Common myeloid progenitor, CD34-positive (primary cell): ENCODE measurements around the gene GCN1.
"Not testable (repeated sequence)": the region's sequence is repeated elsewhere in the genome, so short reads cannot be mapped to it uniquely, and the experiment has no call there.

Experiments used
- CTCF ChIA-PET: fragments of 350-600 bp; sonication (Branson Sonifier 250); formaldehyde crosslinking; loops from one replicate; lab custom pipeline; 2021; ENCODE audit warnings: antibody characterized with exemption; lab: Charles Lee
- POLR2A ChIA-PET: fragments of 350-600 bp; sonication (Branson Sonifier 250); formaldehyde crosslinking; loops from one replicate; lab custom pipeline; 2021; ENCODE audit warnings: antibody characterized with exemption; lab: Charles Lee
- DNase-seq, 3 donors: peaks; one replicate each; pipeline versions ENCODE4 v3.0.0 to v3.0.0-alpha.2; 2013
- H3K27ac ChIP-seq, 2 experiments: 1 replicate in 1 of 2; 2 replicates in 1 of 2; pipeline ENCODE4 v1.7.0; 2013; ENCODE audit warnings: inconsistent platforms in 2 of 2, low read length in 2 of 2, mild to moderate bottlenecking in 2 of 2, low read depth in 1 of 2, moderate library complexity in 1 of 2; ENCODE audit not compliant: severe bottlenecking in 2 of 2, insufficient read depth in 1 of 2, poor library complexity in 1 of 2
- H3K27me3 ChIP-seq, 5 experiments: replicated peaks in 2 of 5; 1 replicate in 3 of 5; 2 replicates in 2 of 5; pipeline versions ENCODE4 v1.6.1 to v1.7.0; 2013; ENCODE audit warnings: low read length in 4 of 5, mild to moderate bottlenecking in 2 of 5, moderate library complexity in 2 of 5, inconsistent platforms in 1 of 5; ENCODE audit not compliant: insufficient read depth in 5 of 5, control insufficient read depth in 4 of 5
- H3K36me3 ChIP-seq, 4 experiments: 1 replicate in 2 of 4; 2 replicates in 2 of 4; pipeline versions ENCODE4 v1.6.1 to v1.7.0; 2013; ENCODE audit warnings: low read length in 3 of 4, control low read depth in 1 of 4, mild to moderate bottlenecking in 1 of 4; ENCODE audit not compliant: control insufficient read depth in 4 of 4, insufficient read depth in 4 of 4
- H3K4me1 ChIP-seq, 4 experiments: 1 replicate in 3 of 4; 2 replicates in 1 of 4; pipeline versions ENCODE4 v1.6.1 to v1.7.1; 2013; ENCODE audit warnings: low read length in 3 of 4, mild to moderate bottlenecking in 3 of 4, control low read depth in 1 of 4, inconsistent platforms in 1 of 4, moderate library complexity in 1 of 4; ENCODE audit not compliant: control insufficient read depth in 4 of 4, insufficient read depth in 4 of 4; ENCODE audit errors: control extremely low read depth in 1 of 4
- H3K4me3 ChIP-seq, 7 experiments: 1 replicate in 4 of 7; 2 replicates in 3 of 7; pipeline versions ENCODE4 v1.5.1 to v1.7.0; 2013; ENCODE audit warnings: mild to moderate bottlenecking in 7 of 7, low read length in 6 of 7, moderate library complexity in 6 of 7, inconsistent platforms in 2 of 7, low read depth in 2 of 7, control low read depth in 1 of 7; ENCODE audit not compliant: insufficient read depth in 4 of 7, control insufficient read depth in 1 of 7; ENCODE audit errors: extremely low read depth in 1 of 7
- H3K9me3 ChIP-seq, 5 experiments: 1 replicate in 4 of 5; 2 replicates in 1 of 5; pipeline versions ENCODE4 v1.6.1 to v1.7.1; 2013; ENCODE audit warnings: low read length in 4 of 5, mild to moderate bottlenecking in 2 of 5, inconsistent platforms in 1 of 5, low read depth in 1 of 5, moderate library complexity in 1 of 5; ENCODE audit not compliant: control insufficient read depth in 4 of 5, insufficient read depth in 2 of 5; ENCODE audit errors: control extremely low read depth in 1 of 5
- WGBS: methylation state at CpG from one replicate; pipeline ENCODE4 v1.1.5; 2013; ENCODE audit not compliant: insufficient coverage; 5-methylcytosine and 5-hydroxymethylcytosine counted together

Gene GCN1

DNA sequence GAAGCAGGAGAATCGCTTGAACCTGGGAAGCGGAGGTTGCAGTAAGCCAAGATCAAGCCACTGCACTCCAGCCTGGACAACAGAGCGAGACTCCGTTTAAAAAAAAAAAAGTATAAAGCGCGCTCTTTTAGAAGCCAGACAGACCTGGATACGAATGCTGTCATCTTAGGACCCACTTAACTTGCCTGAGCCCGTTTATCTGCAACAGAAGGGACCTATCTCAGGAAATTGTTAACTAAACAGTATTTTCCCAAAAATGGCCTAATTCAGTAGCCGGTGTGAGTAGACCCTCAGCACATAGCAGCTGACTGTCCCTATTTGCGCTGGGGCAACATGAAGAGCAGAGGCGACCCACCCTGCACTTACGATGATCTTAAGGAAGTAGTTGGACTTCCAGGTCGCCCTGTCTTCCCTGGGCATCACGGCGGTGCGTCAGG is 5.9 kb upstream of the GCN1 start:
- DNase-seq, result no peak
- WGBS, result 5% methylated on average over 16 of the region's 16 CpGs
- H3K27me3 ChIP-seq, result no peaks in the 10 kb centered on the region
- peaks cover 6 to 40% (median 28%) of the 10 kb centered on the region in 4 experiments for H3K36me3 ChIP-seq
- H3K9me3 ChIP-seq, result no peaks in the 10 kb centered on the region
- peak overlapping the region; percentile 83 to 92 for H3K27ac ChIP-seq
- POLR2A ChIA-PET, result interaction anchor here (0.6 to 2.3 kb wide), 7 partner anchors 8 to 92 kb away, joined by 3 to 48 read pairs (median 8); partner anchors contain the start of genes PXN, RNU4-1 and RNU4-2
- CTCF ChIA-PET, result interaction anchor here (1.0 to 5.8 kb wide), 11 partner anchors 9 to 91 kb away, joined by 3 to 58 read pairs (median 3); partner anchors contain the start of genes PXN and RNU4-2
- peaks cover 7 to 40% (median 27%) of the 10 kb centered on the region in 4 experiments for H3K4me1 ChIP-seq
- H3K4me3 ChIP-seq, result peak overlapping the region; percentile 86 to 99 (median 96)

DNA sequence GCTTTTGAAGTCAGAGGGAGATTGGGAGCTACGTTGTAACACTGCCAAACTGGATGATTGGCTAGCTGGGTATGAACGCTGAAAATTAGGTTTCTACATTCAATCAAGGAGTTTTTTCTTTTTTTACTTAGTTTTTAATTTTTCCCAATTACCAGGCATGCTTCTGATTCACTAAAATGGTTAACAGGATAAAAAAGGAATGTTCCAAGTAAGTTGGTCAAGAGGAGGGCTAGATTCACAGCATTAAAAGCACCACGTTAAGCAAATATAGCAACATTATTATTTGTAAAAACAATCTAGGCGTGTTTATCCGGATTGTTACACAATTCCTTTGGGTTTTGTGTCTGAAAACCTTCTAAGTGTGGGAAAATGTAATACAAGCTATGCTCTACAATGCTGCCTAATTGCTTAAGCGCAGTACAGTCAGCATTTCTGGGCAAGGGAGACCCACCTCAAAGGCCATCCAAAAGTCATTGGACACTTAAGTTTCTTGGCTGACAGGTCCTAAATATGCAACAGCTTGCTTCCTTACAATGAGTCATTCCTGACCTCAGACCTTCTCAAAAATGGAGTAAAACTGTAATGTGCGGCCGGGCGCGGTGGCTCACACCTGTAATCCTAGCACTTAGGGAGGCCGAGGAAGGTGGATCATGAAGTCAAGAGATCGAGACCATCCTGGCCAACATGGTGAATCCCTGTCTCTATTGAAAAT is 5.2 kb upstream of the GCN1 start:
- peak overlapping the region; percentile 83 to 92 for H3K27ac ChIP-seq
- peak; percentile 13 to 47 (median 35) for DNase-seq
- ChIA-PET POLR2A (interaction anchor here (1.9 to 2.3 kb wide), 3 partner anchors 28 to 92 kb away, joined by 4 to 48 read pairs (median 12); partner anchors contain the start of genes PXN, RNU4-1 and RNU4-2), CTCF (interaction anchor here (1.0 to 5.8 kb wide), 6 partner anchors 12 to 90 kb away, joined by 3 to 58 read pairs (median 3); partner anchors contain the start of gene PXN)
- H3K9me3 ChIP-seq, result no peaks in the 10 kb centered on the region
- WGBS, result 60% methylated on average over 9 of the region's 12 CpGs
- H3K36me3 ChIP-seq, result peaks cover 6 to 40% (median 28%) of the 10 kb centered on the region in 4 experiments
- no peaks in the 10 kb centered on the region for H3K27me3 ChIP-seq
- peaks cover 10 to 46% (median 33%) of the 10 kb centered on the region in 4 experiments for H3K4me1 ChIP-seq
- peak overlapping the region; percentile 86 to 99 (median 96) for H3K4me3 ChIP-seq

DNA sequence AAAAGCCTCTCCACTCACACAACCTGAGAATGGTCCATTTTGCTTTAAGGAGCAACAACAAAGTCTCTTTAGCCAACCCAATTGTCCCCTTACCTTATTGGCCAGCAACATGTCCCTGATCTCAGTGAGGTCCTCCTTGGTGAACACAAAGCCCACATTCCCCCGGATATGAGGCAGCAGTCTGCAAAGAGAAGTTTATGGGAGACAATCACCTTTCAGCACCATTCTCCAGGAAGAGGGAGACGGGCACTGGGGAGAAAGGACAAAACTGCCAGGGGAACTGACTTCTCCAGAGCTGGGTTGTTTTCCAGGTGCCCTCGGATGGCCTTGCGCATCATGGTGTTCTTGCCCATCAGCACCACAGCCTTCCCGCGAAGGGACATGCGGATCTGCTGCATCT is 4.5 kb upstream of the GCN1 start:
- 93% methylated on average over 4 of the region's 7 CpGs for WGBS
- no peaks in the 10 kb centered on the region for H3K9me3 ChIP-seq
- peaks cover 11 to 47% (median 36%) of the 10 kb centered on the region in 4 experiments for H3K4me1 ChIP-seq
- ChIA-PET CTCF (interaction anchor here (1.3 kb wide), 1 partner anchor 92 kb away, joined by 3 read pairs; no protein-coding TSS in a partner anchor), POLR2A (no interaction called here)
- peak overlapping the region in 4 of 7 experiments; percentile 86 to 99 (median 91) for H3K4me3 ChIP-seq
- peaks cover 6 to 40% (median 28%) of the 10 kb centered on the region in 4 experiments for H3K36me3 ChIP-seq
- peak overlapping the region in 1 of 2 experiments; percentile 92 for H3K27ac ChIP-seq
- DNase-seq, result no peak
- no peaks in the 10 kb centered on the region for H3K27me3 ChIP-seq

DNA sequence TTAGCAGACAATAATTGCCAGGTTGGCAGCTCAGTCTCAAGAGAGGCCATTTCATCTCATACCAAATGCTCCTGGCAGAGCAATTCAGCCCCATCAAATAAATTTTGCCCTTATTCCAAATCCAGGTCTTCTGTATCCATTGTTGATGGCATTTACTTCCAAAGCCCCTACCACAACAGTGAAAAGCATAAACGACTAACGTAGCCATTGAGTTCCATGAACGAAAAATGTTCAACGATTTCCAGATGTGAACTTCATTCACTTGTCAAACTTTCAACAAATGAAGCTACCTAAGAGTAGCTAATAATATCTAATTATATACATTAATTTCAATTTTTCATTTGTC is 3.0 kb upstream of the GCN1 start:
- CTCF ChIA-PET, result interaction anchor here (0.8 to 1.0 kb wide), 2 partner anchors 9 to 12 kb away, joined by 3 read pairs; no protein-coding TSS in a partner anchor

DNA sequence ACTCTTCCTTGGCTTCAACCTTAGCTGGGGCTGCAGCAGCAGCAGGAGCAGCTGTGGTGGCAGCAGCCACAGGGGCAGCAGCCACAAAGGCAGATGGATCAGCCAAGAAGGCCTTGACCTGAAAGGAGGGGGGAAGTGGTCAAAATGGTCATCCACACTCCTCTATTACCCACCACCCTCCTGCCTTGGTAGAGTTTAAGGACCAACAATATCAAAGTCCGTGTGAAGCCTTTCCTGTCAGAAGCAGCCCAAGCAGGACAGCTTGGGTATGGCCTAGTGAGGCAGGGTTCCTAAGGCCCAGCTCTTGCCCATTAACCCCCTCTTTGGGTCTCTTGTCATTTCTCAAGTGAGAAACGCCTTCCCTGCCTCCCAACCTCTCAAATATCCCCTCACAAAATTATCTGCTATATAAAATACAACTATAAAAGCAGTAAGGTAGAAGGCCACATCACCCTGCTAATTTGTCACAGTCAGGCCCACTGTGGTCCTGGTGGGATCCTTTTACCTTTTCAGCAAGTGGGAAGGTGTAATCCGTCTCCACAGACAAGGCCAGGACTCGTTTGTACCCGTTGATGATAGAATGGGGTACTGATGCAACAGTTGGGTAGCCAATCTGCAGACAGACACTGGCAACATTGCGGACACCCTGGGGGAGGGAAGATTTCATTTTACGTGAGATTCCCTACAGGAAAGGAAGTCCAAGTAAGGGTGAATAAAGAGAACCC is 2.5 kb upstream of the GCN1 start:
- H3K27ac ChIP-seq, H3K4me3 ChIP-seq, DNase-seq, H3K9me3 ChIP-seq, H3K27me3 ChIP-seq: not testable (repeated sequence)
- H3K4me1 ChIP-seq, result peaks cover 17 to 56% (median 40%) of the 10 kb centered on the region in 4 experiments
- ChIA-PET POLR2A (interaction anchor here (1.0 kb wide), 1 partner anchor 94 kb away, joined by 3 read pairs; no protein-coding TSS in a partner anchor), CTCF (interaction anchor here (0.8 to 1.0 kb wide), 3 partner anchors 10 to 29 kb away, joined by 3 to 5 read pairs (median 3); no protein-coding TSS in a partner anchor)
- peaks cover 6 to 40% (median 29%) of the 10 kb centered on the region in 4 experiments for H3K36me3 ChIP-seq
- no CpG with 5 or more reads among the region's 7 CpGs for WGBS

More for the DNA sequence above, 3.0 kb upstream of the GCN1 start:
- H3K9me3 ChIP-seq, result no peaks in the 10 kb centered on the region
- H3K4me3 ChIP-seq, result no peak overlapping the region
- H3K4me1 ChIP-seq, result peaks cover 17 to 56% (median 42%) of the 10 kb centered on the region in 4 experiments
- peaks cover 6 to 40% (median 28%) of the 10 kb centered on the region in 4 experiments for H3K36me3 ChIP-seq
- WGBS, result 100% methylated on average over 4 of the region's 4 CpGs
- no peak for DNase-seq
- H3K27ac ChIP-seq, result no peak overlapping the region
- POLR2A ChIA-PET, result interaction anchor here (1.0 kb wide), 1 partner anchor 94 kb away, joined by 3 read pairs; no protein-coding TSS in a partner anchor
- no peaks in the 10 kb centered on the region for H3K27me3 ChIP-seq

DNA sequence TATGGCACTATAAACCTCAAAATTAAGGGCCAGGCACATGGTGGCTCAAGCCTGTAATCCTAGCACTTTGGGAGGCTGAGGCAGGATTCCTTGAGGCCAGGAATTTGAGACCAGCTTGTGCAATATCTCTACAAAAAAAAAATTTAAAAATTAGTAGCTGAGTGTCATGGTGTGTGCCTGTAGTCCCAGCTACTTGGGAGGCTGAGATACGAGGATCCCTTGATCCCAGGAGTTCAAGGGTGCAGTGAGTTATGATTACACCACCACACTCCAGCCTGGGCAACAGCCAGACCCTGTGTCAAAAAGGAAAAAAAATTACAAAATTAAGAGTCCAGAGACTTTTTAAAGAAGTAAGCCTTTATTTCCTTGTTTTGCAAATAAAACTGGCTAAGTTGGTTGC is 1.8 kb upstream of the GCN1 start:
- H3K4me3 ChIP-seq, result no peak overlapping the region
- no CpG with 5 or more reads among the region's 1 CpG for WGBS
- no peak overlapping the region for H3K27ac ChIP-seq
- ChIA-PET POLR2A (no interaction called here), CTCF (interaction anchor here (1.0 kb wide), 2 partner anchors 13 to 29 kb away, joined by 3 to 5 read pairs; no protein-coding TSS in a partner anchor)
- peaks cover 6 to 44% (median 31%) of the 10 kb centered on the region in 4 experiments for H3K36me3 ChIP-seq
- no peak for DNase-seq
- peaks cover 17 to 56% (median 38%) of the 10 kb centered on the region in 4 experiments for H3K4me1 ChIP-seq
- no peaks in the 10 kb centered on the region for H3K27me3 ChIP-seq
- no peaks in the 10 kb centered on the region for H3K9me3 ChIP-seq
